GM18951 (cell line): ENCODE results near the gene TMEM86B.
A peak's percentile ranks its signal among the peaks of the same experiment; 100 is the strongest.

Experiments used
- POLR2A ChIP-seq: IDR thresholded peaks from 4 replicates; pipeline ENCODE4 v1.6.1; 2011; ENCODE audit warnings: mild to moderate bottlenecking; ENCODE audit not compliant: insufficient read length, insufficient read depth; ENCODE audit errors: extremely low read depth
- in situ Hi-C: fragments of 300-500 bp; cut with MboI; formaldehyde crosslinking; loops from one replicate; pipeline ENCODE4 v1.12.0; 2022; ENCODE audit warnings: low sequenced_read_pairs, mixed read lengths, inconsistent platforms; ENCODE audit not compliant: unreplicated experiment

The TMEM86B gene

DNA sequence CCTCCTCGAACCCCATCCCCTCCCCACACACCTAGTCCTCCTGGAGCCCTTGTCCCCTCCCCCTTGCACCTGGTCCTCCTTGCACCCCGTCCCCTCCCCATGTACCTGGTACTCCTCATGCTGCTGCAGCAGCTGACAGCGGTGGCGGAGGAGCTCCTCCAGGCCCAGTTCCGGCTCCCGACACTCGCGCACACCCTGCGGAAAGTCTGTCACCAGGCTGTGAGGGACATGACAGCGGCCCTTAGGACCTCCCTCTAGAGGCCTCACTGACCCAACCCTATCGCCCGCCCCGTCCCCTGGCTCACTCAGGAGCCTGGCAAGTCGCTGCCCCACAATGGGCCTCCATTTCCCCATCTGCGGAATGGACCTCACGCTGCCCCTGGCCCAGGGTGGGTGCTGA, 36.6 kb upstream of the TMEM86B start:
- no peak for TF ChIP-seq POLR2A
- in situ Hi-C loops, result no loop called here

DNA sequence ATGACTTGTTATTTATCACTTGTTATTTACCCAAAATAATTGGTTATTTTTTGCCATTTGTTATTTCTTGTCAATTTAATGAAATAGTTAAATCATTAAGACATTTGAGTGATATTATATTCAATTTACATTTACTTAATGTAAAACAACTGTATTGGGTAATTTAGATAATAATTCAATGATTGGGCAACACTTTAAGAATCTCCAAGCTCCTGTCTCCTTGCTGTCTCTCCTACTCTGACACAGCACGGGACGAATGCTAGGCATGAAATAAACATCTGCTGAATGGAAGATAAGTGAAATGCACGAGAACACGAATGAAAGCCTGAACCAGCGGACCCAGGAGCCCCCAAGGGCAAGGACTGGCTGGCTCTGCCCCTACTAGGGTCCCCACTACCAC, 36.0 kb upstream of the TMEM86B start:
- in situ Hi-C loops, result no loop called here
- no peak for TF ChIP-seq POLR2A

DNA sequence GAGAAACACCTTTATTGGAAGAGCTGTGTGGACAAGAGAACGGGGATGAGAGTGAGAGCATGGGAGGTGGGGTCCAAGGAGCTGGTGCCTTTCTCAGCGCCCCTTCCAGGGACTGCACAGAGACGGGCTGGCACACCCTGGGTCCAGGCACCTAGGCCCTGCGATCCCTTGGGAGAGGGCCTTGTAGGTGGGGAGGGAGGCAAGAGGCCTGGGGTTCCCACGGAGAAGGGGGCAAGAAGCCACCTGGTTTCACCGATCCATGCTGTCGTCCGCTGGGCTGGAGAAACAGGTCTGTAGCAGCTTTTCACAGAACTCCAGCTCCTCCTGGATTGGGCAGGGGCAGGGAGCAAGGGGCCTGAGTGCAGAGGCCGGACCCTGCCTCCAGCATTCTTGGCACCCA, 33.8 kb upstream of the TMEM86B start:
- no peak for TF ChIP-seq POLR2A
- in situ Hi-C loops, result no loop called here

DNA sequence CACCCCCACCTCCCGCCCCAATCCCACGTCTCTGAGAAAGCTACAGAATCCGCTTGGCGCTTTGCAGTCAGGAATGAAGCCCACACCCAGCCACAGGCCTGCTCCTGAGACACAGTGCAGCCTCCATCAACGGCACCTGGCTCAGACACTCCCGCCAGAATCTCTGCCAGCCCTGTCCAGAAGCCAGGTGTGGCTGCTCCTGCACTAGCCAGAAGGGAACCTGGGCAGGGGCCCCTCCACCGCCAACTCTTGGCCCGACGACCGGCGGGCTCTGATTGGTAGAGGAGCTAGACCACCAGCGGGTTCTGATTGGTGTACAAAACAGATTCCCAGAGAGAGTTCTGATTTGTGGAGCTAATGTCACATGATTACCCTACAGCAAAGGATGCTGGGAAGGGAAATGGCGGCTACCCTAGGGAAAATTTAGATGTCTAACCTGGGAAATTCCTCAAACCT, 33.1 kb upstream of the TMEM86B start:
- in situ Hi-C loops, result no loop called here
- TF ChIP-seq POLR2A, result no peak

DNA sequence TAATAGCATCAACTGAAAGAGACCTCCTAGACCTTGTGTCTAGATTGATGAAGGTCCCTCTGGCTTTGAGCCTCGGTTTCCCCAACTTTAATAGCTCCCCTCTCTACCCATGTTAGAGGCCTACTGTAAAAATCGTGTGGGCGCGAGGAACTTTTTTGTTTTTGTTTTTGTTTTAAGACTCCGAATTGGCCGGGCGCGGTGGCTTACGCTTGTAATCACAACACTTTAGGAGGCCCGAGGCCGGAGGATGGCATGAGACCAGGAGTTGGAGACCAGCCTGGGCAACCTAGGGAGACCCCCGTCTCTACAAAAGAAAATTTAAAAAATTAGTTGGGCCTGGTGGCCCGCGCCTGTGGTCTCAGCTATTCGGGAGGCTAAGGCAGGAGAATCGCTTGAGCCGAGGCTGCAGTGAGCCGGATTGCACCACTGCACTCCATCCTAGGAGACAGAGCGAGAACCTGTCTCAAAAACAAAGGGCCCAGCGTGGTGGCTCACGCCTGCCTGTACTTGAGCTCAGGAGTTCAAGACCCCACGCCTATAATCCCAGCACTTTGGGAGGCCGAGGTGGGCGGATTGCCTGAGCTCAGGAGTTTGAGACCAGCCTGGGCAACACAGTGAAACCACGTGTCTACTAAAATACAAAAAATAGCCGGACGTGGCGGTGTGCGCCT, 31.1 kb upstream of the TMEM86B start:
- in situ Hi-C loops, result no loop called here
- no peak for TF ChIP-seq POLR2A

DNA sequence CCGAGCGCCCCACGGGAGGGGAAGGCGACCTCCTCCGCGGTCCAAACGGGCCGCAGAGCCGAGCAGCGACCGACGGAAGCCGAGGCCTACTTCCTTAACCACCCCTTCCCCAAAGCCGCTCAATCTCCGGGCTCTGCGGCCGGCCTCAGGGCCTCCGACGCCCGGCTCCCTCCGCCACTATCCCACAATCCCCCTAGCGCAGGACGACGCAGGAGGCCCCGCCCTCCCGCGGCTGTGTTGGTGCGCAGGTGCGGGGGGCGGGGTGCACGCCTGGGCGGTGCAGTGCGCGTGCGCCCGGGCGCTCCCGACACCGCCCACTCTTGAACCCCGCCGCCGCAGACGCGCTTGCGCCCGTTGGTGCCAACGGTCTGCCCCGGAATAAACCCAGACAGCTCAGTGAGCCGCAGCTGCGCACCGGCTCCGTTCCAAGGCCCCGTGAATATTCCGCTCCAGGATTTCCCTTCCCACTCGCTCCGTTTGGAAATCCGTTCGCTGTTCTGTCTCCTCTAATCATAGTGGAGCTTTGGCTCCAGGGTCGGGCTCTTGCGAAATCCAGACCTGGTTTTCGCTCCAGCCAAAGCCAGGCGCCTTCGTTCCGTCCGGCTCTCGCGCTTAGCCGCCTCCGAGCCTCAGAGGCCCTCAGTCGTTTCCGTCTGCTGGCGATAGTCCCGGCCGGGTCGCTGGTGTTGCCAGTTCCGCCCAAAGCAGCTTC, 30.4 kb upstream of the TMEM86B start, which contains the start of gene PPP6R1:
Gene PPP6R1 (minus strand): TSS at position 190 of the 712 bp plus-strand sequence. CDS start 11,914 bp downstream, outside the sequence.
- in situ Hi-C loops, result no loop called here
- TF ChIP-seq POLR2A, result peak; percentile 90

DNA sequence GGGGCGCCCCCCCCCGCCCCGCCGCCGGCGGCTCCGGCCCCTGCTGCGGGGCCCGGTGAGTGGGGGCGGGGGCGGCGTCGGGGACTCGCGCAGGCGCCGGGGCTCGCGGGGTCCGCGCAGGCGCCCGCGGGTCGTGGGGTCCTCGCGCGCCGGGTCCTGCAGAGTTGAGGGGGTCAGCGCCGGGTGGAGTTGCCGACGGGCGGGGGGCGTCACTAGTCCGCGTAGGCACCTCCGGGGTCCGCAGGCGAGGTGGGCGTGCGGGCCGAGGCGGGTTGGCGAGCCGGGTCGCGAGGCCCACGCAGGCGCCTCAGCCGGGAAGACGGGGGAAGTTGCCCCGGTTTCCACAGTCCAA, 29.9 kb upstream of the TMEM86B start:
- in situ Hi-C loops, result no loop called here
- TF ChIP-seq POLR2A, result no peak

DNA sequence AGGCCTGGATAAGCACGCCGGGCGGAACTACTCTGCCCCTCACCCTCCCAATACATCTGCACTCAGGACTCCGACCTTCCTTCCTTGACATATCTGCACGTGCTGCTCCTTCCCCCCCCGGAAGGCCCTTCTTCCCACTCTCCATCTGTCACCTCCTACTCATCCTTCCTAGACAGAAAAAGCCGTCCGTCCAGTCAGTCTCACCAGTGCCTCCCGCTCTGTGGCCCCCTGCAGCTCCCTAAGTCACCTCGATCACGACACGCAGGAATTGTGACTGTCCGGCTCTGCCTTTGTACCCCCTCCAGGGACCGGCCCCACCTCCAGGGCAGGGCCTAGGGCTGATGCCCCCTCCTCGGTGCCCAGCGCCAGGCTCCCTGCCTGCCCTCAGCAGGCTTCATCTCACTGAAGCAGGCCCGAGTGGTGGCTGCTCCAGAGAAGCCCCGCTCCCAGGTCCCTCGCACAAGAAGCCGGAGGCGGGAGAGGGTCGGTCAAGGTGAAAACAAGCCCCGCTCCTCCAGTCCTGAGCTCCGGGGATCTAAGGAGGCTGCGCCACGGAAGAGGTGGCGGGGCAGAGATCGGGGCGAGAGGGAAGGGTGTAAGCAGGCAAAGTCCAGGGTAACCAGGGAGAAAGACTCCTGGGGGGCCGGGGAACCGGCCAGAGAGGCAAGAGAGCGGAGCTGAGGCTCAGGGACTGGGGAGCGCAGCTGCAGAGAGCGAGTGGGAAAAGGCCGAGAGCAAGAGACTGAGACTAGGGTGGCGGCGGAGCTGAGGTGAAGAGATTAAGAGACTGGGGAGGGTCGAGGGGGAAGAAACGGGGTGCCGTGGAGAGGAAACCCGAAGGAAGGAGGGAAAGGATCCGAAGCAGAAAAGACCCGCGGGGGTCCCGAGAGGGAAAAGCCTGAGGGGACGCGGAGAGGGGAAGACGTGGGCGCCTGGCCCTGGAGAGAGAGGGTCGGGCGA, 29.2 kb upstream of the TMEM86B start:
- in situ Hi-C loops, result no loop called here

DNA sequence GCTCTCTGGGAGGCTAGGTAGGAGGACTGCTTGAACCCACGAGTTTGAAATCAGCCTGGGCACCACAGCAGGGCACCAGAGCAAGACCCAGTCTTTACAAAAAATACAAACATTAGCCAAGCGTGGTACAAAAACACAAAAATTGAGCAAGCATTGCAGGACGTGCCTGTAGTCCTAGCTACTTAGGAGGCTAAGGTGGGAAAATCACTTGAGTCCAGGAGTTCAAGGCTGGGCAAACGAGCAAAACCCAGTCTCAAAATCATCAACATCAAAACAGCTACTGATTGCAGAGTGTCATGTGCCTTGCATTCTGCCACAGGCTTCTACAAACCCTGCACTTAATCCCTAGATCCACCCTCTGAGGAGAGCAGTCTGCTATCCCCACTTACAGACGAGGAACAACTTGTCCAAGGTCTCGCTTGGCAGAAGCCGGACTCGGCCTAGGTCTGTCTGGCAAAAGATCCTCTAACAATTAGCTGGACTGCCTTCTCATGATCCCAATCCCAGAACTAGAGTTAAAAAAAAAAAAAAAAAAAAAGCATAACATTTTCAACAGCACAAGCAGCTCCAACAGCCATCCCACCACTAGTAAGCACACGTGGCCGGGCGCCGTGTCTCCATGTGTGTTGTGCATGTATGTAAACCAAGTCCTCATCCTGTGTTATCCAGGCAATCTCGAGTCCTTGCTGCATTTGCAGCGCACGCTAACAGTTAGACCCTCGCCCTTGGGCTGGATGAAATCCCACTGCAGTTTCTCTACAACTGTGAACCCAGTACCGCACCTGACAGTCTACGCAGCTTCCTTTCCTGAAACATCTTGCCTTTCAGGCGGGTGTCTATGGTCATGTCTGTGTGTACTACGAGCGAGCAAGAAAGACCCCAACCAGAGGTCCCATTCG, 28.2 kb upstream of the TMEM86B start:
- no peak for TF ChIP-seq POLR2A
- in situ Hi-C loops, result no loop called here

More for the DNA sequence above, 29.2 kb upstream of the TMEM86B start:
- TF ChIP-seq POLR2A, result peak; percentile 32

DNA sequence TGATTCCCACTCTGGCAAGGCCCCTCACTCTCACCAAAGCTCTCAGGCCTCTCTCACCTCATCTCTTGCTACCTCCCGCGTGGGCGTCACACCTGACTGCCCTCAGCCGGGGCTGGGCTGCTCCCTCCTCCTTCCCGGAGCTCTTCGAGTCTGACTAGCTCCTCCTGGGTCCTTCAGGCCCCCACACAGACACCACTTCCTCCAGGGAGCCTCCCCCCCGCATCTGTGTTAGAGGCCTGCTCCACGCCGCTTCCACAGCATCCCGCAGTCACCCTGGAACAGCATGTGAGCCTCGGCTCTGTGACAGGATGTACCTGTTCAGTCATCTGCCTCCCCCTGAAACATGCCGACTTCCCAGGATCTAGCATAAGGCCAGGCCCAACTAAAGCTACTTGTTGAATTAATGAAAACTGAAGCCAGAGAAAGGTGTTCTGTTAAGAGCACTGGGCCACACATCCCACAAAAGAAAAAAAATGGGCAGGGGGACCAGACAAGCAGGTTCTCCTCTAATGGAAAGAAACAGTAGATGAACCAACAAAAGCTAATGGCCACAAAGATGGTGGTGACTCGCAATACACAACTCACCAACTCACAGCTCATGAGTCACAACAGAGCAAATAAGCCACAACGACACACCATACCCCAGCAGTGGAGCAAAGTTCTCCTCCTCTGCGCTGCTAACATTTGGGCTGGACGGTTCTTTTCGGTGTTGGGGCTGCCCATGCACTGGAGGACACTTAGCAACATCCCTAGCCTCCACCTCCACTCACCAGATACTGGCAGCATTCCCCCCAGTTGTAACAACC, 27.3 kb upstream of the TMEM86B start:
- TF ChIP-seq POLR2A, result peak; percentile 52
- in situ Hi-C loops, result no loop called here

DNA sequence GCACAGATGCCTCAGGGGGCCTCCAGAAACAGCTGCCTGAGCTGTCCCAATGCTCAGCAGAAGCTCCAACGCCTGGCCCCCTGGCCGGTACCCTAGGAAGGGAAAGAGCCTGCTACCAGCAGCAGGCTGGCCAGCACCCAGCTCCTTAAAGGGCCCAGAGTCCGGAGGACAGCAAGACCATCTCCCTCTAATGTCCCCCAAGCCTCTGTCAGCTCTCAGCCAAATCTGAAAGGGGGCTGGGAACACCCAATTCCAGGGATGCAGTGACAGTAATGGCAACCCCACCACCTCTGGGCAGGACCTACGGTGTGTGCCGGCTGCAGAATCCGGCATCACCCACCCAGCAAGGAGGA, 26.0 kb upstream of the TMEM86B start:
- TF ChIP-seq POLR2A, result no peak
- in situ Hi-C loops, result no loop called here
